Left lung (tissue), 10 donors: Measurements from ENCODE around the gene CCDC157. TPM values are rescaled to one million over a fixed set of nuclear protein-coding genes. Genes with fewer than 3 reads are reported as not detected.

Experiments used
- ATAC-seq: fragments of 200-7000 bp; cut with Tn5 transposase; one replicate; pipeline ENCODE4 v1.9.1; 2020; ENCODE audit warnings: moderate library complexity
- DNase-seq, 4 donors: peaks; one replicate each; pipeline ENCODE4 v3.0.0-alpha.2; 2013 to 2020
- H3K27ac ChIP-seq, 2 donors: fragments of 200-600 bp; sonication (generic) in 1 of 2; one replicate each; pipeline versions ENCODE4 v1.5.0 to v1.8.0; 2020 to 2021
- H3K27me3 ChIP-seq, 2 donors: fragments of 200-600 bp; sonication (generic) in 1 of 2; one replicate each; pipeline versions ENCODE4 v1.5.0 to v1.8.0; 2020 to 2021
- H3K36me3 ChIP-seq, 2 donors: fragments of 200-600 bp; sonication (generic) in 1 of 2; one replicate each; pipeline versions ENCODE4 v1.5.0 to v1.8.0; 2020 to 2021
- H3K4me1 ChIP-seq, 2 donors: fragments of 200-600 bp; one replicate each; pipeline ENCODE4 v1.8.0; 2021
- H3K4me3 ChIP-seq, 2 donors: fragments of 200-600 bp; sonication (generic) in 1 of 2; one replicate each; pipeline versions ENCODE4 v1.5.0 to v1.8.0; 2020 to 2021; ENCODE audit warnings: mild to moderate bottlenecking in 1 of 2
- H3K9me3 ChIP-seq, 2 donors: fragments of 200-600 bp; sonication (generic) in 1 of 2; one replicate each; pipeline versions ENCODE4 v1.5.0 to v1.8.0; 2020 to 2021
- CTCF ChIP-seq, 2 donors: fragments of 200-600 bp; sonication (generic) in 1 of 2; IDR thresholded peaks; one replicate each; pipeline versions ENCODE4 v1.5.0 to v1.8.0; 2021; ENCODE audit warnings: antibody characterized with exemption in 2 of 2
- intact Hi-C, 2 donors: fragments of 100-400 bp; cut with DNase I; formaldehyde crosslinking; loops; one replicate each; pipeline versions ENCODE4 v1.11.2 to v1.14.2; 2022
- polyA plus RNA-seq, 6 donors: library from polyadenylated mRNA; unstranded; fragments of 120-200 nt; gene quantifications; one replicate each; pipeline ENCODE4 v1.2.1, GENCODE V29; 2013; ENCODE audit not compliant: insufficient read length in 6 of 6
- total RNA-seq, 2 donors: library from RNA; stranded (reverse); fragmentation: NEBNext Ultra II Directional; extraction: Animal tissue kit (Norgen Biotek cat#: 25700); gene quantifications; one replicate each; pipeline ENCODE4 v1.2.1, GENCODE V29; 2021
- donor health status: DM: no; HTN: yes; CAD: no.
- donor health status: DM: no; HTN: no; CAD: no.

Gene CCDC157
- total and polyA plus RNA-seq, 8 donors: 2.8 to 8.1 (median 4.2) TPM

- Histone ChIP-seq H3K27ac (peak overlapping the region; percentile 80 to 84), H3K4me1 (peaks cover 51 to 98% of the 10 kb centered on the region in 2 donors), H3K4me3 (no peak overlapping the region), H3K36me3 (no peaks in the 10 kb centered on the region), H3K9me3 (no peaks in the 10 kb centered on the region), H3K27me3 (no peaks in the 10 kb centered on the region)
- peak; percentile 78 for ATAC-seq
- intact Hi-C loops: no loop called here
- no peak for TF ChIP-seq CTCF (IDR thresholded peaks at IDR 0.05)
- peak in 2 of 4 donors; percentile 63 to 69 for DNase-seq
Observed at GRCh38 chr22:30309951-30310741, 46.7 kb upstream of the CCDC157 start.

- peaks cover 42 to 98% of the 10 kb centered on the region in 2 donors for H3K4me1 ChIP-seq
- DNase-seq (peak in 1 of 4 donors; percentile 79), ATAC-seq (peak; percentile 83)
- intact Hi-C loops: no loop called here
- no peaks in the 10 kb centered on the region for H3K36me3 ChIP-seq
- no peak overlapping the region for H3K4me3 ChIP-seq
- no peaks in the 10 kb centered on the region for H3K9me3 ChIP-seq
- H3K27me3 ChIP-seq: no peaks in the 10 kb centered on the region
- no peak for TF ChIP-seq CTCF (IDR thresholded peaks at IDR 0.05)
- H3K27ac ChIP-seq: peak overlapping the region; percentile 80 to 84
Observed at GRCh38 chr22:30310881-30311771, 45.7 kb upstream of the CCDC157 start.

GRCh38 chr22:30312053-30312452 lies 44.8 kb upstream of the CCDC157 start:
- ATAC-seq: no peak
- Histone ChIP-seq H3K27me3 (no peaks in the 10 kb centered on the region), H3K36me3 (no peaks in the 10 kb centered on the region), H3K4me1 (peaks cover 32 to 98% of the 10 kb centered on the region in 2 donors), H3K27ac (peak overlapping the region; percentile 80 to 84), H3K9me3 (no peaks in the 10 kb centered on the region), H3K4me3 (no peak overlapping the region)
- no peak for DNase-seq
- intact Hi-C loops: no loop called here
- TF ChIP-seq CTCF (IDR thresholded peaks at IDR 0.05): no peak

- Histone ChIP-seq H3K27ac (no peak overlapping the region), H3K4me1 (peaks cover 37 to 98% of the 10 kb centered on the region in 2 donors), H3K4me3 (no peak overlapping the region), H3K27me3 (no peaks in the 10 kb centered on the region), H3K9me3 (no peaks in the 10 kb centered on the region), H3K36me3 (no peaks in the 10 kb centered on the region)
- intact Hi-C loops: no loop called here
- no peak for TF ChIP-seq CTCF (IDR thresholded peaks at IDR 0.05)
- ATAC-seq (no peak), DNase-seq (no peak)
Observed at GRCh38 chr22:30313527-30314363, 43.1 kb upstream of the CCDC157 start.
